Measurements from ENCODE around the gene PCLO.

The PCLO gene, protein sequence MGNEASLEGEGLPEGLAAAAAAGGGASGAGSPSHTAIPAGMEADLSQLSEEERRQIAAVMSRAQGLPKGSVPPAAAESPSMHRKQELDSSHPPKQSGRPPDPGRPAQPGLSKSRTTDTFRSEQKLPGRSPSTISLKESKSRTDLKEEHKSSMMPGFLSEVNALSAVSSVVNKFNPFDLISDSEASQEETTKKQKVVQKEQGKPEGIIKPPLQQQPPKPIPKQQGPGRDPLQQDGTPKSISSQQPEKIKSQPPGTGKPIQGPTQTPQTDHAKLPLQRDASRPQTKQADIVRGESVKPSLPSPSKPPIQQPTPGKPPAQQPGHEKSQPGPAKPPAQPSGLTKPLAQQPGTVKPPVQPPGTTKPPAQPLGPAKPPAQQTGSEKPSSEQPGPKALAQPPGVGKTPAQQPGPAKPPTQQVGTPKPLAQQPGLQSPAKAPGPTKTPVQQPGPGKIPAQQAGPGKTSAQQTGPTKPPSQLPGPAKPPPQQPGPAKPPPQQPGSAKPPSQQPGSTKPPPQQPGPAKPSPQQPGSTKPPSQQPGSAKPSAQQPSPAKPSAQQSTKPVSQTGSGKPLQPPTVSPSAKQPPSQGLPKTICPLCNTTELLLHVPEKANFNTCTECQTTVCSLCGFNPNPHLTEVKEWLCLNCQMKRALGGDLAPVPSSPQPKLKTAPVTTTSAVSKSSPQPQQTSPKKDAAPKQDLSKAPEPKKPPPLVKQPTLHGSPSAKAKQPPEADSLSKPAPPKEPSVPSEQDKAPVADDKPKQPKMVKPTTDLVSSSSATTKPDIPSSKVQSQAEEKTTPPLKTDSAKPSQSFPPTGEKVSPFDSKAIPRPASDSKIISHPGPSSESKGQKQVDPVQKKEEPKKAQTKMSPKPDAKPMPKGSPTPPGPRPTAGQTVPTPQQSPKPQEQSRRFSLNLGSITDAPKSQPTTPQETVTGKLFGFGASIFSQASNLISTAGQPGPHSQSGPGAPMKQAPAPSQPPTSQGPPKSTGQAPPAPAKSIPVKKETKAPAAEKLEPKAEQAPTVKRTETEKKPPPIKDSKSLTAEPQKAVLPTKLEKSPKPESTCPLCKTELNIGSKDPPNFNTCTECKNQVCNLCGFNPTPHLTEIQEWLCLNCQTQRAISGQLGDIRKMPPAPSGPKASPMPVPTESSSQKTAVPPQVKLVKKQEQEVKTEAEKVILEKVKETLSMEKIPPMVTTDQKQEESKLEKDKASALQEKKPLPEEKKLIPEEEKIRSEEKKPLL (N-terminal part only)

GRCh38 chr7:83162402-83163256 is at the start of gene PCLO:
PCLO (minus strand) TSS chr7:83162884; CDS start chr7:83162592, 292 bp downstream.
- Mint-ChIP-seq H3K4me3 (peak within 1 kb of the TSS; percentile 48), H3K27ac (no peak within 1 kb of the TSS), H3K4me1 (ENCODE audit: low read depth) (peaks cover 4% of the 10 kb centered on the region), H3K9me3 (no peaks in the 10 kb centered on the region), H3K36me3 (ENCODE audit: low read depth) (no peaks in the 10 kb centered on the region), H3K27me3 (peaks cover 21% of the 10 kb centered on the region)
- peak; percentile 69 for DNase-seq

GRCh38 chr7:83211685-83212084 is 49.0 kb upstream of the PCLO start:
- Mint-ChIP-seq H3K9me3 (no peaks in the 10 kb centered on the region), H3K4me3 (no peak overlapping the region), H3K27me3 (no peaks in the 10 kb centered on the region), H3K27ac (no peak overlapping the region), H3K36me3 (ENCODE audit: low read depth) (no peaks in the 10 kb centered on the region), H3K4me1 (ENCODE audit: low read depth) (no peaks in the 10 kb centered on the region)
- no peak for DNase-seq

DNA sequence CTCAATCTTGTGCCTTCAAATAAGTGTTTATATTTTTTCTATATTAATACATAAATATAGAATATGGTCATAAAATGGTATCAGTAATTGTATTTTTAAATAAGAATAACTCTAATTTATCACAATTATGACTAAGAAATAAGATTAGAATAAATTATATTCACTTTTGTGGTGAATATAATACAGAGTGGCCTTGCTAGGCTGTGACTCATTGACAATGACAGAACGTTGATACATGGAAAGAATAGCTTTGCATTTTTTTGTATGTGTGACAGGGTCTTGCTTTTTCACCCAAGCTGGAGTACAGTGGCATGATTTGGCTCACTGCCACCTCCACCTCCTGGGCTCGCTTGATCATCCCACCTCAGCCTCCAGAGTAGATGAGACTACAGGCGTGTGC is 47.8 kb upstream of the PCLO start:
- DNase-seq = no peak
- no peaks in the 10 kb centered on the region for H3K36me3 Mint-ChIP-seq (ENCODE audit: low read depth)
- no peaks in the 10 kb centered on the region for H3K9me3 Mint-ChIP-seq
- H3K27ac Mint-ChIP-seq = no peak overlapping the region
- H3K4me1 Mint-ChIP-seq (ENCODE audit: low read depth) = no peaks in the 10 kb centered on the region
- no peaks in the 10 kb centered on the region for H3K27me3 Mint-ChIP-seq
- no peak overlapping the region for H3K4me3 Mint-ChIP-seq

- no peak overlapping the region for H3K4me3 Mint-ChIP-seq
- H3K27ac Mint-ChIP-seq = no peak overlapping the region
- no peaks in the 10 kb centered on the region for H3K27me3 Mint-ChIP-seq
- H3K9me3 Mint-ChIP-seq = no peaks in the 10 kb centered on the region
- no peak for DNase-seq
- H3K36me3 Mint-ChIP-seq (ENCODE audit: low read depth) = no peaks in the 10 kb centered on the region
- no peaks in the 10 kb centered on the region for H3K4me1 Mint-ChIP-seq (ENCODE audit: low read depth)
Measured at GRCh38 chr7:83204715-83205114, 42.0 kb upstream of the PCLO start.

DNA sequence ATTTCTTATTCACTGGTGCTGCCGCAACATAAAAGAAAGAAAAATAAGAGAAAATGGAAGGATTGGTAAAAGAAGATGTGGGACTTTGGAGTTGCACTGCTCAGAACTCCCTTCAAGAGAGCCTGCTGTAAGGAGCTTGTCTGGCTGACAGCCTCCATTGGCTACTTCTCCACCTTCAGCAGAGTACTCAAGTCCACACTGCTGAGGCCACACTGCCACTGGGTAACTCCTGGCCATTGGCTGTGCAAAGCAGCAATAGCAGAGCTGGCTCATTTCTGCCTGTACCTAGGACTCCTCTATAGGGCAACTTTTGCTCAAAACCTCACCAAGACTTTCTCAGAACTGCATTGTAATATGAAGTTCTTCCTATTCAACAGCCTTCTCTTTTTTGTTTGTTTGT is 38.7 kb upstream of the PCLO start:
- no peaks in the 10 kb centered on the region for H3K36me3 Mint-ChIP-seq (ENCODE audit: low read depth)
- DNase-seq = no peak
- H3K9me3 Mint-ChIP-seq = peaks cover 6% of the 10 kb centered on the region
- no peaks in the 10 kb centered on the region for H3K27me3 Mint-ChIP-seq
- H3K27ac Mint-ChIP-seq = no peak overlapping the region
- H3K4me1 Mint-ChIP-seq (ENCODE audit: low read depth) = no peaks in the 10 kb centered on the region
- no peak overlapping the region for H3K4me3 Mint-ChIP-seq

DNA sequence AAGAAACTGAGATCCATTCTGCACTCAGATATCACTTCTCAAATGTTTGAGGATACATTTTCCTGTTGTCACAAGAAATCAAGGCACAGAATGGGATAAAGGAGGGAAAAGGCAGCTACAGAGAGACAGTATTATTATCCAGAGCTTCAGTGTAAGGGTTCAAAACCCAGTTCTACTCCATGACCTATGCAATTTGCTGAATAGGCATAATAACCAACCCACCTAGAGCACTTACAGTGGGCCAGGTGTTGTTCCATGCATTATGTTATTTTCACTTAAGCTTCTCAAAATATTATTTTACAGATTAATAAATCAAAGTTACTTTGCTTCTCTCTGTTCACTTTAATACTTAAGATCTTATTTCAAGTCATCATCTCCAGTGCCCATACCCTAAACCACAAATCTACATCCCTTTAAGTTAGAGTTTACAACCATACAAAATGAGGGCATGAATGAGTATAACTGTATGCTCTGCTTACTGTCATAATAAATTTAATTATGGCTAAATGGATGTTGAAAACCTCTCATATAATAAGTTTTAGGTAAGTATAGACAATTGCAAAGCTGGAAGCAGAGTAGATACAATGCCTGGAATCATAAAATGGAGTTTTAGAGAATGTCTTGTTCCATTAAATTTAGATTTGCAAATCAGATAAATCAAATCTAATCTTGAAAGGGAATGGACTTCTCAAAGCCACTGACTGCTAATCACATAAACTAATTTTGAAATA is 28.1 kb upstream of the PCLO start:
- H3K4me3 Mint-ChIP-seq = no peak overlapping the region
- H3K27me3 Mint-ChIP-seq = no peaks in the 10 kb centered on the region
- no peaks in the 10 kb centered on the region for H3K9me3 Mint-ChIP-seq
- no peak for DNase-seq
- H3K36me3 Mint-ChIP-seq (ENCODE audit: low read depth) = no peaks in the 10 kb centered on the region
- no peaks in the 10 kb centered on the region for H3K4me1 Mint-ChIP-seq (ENCODE audit: low read depth)
- H3K27ac Mint-ChIP-seq = no peak overlapping the region

DNA sequence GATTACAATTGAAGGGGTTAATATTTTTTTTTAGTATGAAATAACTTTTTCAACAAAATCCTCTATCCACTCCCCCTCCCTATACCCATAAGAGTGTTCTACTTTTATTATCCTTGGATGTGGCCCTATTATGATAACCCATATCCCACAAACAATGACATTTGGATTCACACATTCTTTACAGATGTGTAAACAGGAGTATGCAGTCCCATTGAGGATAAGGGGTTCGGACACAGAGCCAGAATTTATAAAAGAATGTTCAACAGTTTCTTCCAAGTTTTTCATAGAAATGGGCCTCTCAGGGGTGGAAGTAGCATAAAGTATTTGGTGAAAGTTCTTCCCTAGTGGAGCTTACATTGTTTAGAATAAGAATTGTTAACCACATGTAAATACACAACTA is 16.1 kb upstream of the PCLO start:
- H3K4me3 Mint-ChIP-seq = no peak overlapping the region
- no peak for DNase-seq
- H3K36me3 Mint-ChIP-seq (ENCODE audit: low read depth) = no peaks in the 10 kb centered on the region
- H3K4me1 Mint-ChIP-seq (ENCODE audit: low read depth) = no peaks in the 10 kb centered on the region
- H3K9me3 Mint-ChIP-seq = peaks cover 15% of the 10 kb centered on the region
- no peaks in the 10 kb centered on the region for H3K27me3 Mint-ChIP-seq
- no peak overlapping the region for H3K27ac Mint-ChIP-seq

GRCh38 chr7:83178066-83178465 is 15.4 kb upstream of the PCLO start:
- no peak for DNase-seq
- H3K36me3 Mint-ChIP-seq (ENCODE audit: low read depth) = no peaks in the 10 kb centered on the region
- H3K27ac Mint-ChIP-seq = no peak overlapping the region
- no peaks in the 10 kb centered on the region for H3K4me1 Mint-ChIP-seq (ENCODE audit: low read depth)
- H3K4me3 Mint-ChIP-seq = no peak overlapping the region
- peaks cover 8% of the 10 kb centered on the region for H3K9me3 Mint-ChIP-seq
- no peaks in the 10 kb centered on the region for H3K27me3 Mint-ChIP-seq

GRCh38 chr7:83173664-83174063 is 11.0 kb upstream of the PCLO start:
- Mint-ChIP-seq H3K36me3 (ENCODE audit: low read depth) (no peaks in the 10 kb centered on the region), H3K9me3 (no peaks in the 10 kb centered on the region), H3K4me1 (ENCODE audit: low read depth) (no peaks in the 10 kb centered on the region), H3K27ac (no peak overlapping the region), H3K27me3 (no peaks in the 10 kb centered on the region), H3K4me3 (no peak overlapping the region)
- no peak for DNase-seq

- Mint-ChIP-seq H3K27ac (no peak overlapping the region), H3K9me3 (no peaks in the 10 kb centered on the region), H3K36me3 (ENCODE audit: low read depth) (no peaks in the 10 kb centered on the region), H3K4me1 (ENCODE audit: low read depth) (peaks cover 4% of the 10 kb centered on the region), H3K27me3 (peaks cover 12% of the 10 kb centered on the region), H3K4me3 (no peak overlapping the region)
- no peak for DNase-seq
Measured at GRCh38 chr7:83166781-83167180, 4.1 kb upstream of the PCLO start.

GRCh38 chr7:83161899-83162401 is 734 bp downstream of the PCLO start:
- Mint-ChIP-seq H3K4me1 (ENCODE audit: low read depth) (peaks cover 4% of the 10 kb centered on the region), H3K36me3 (ENCODE audit: low read depth) (no peaks in the 10 kb centered on the region), H3K4me3 (peak overlapping the region; percentile 36), H3K9me3 (no peaks in the 10 kb centered on the region), H3K27me3 (peaks cover 21% of the 10 kb centered on the region), H3K27ac (no peak overlapping the region)
- DNase-seq = no peak

DNA sequence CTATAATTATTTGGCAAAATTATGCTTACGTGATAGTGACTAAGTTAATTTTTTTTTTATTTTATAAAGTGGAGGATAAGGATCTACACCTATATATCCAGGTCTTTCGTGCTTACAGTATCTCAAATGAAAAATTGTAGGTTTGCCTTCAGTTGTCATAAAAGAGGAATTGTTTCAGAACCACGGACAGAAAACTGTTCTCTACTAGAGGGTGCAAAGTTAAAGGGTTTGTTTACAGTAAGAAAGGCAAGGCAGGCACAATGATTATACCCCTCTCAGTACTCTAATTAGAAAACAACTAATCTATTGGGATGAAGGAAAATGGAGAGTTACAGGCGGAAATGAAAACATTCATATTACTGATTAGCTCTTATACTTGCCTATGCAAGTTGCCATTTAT is 1.5 kb downstream of the PCLO start:
- Mint-ChIP-seq H3K4me3 (no peak overlapping the region), H3K36me3 (ENCODE audit: low read depth) (no peaks in the 10 kb centered on the region), H3K27me3 (peaks cover 21% of the 10 kb centered on the region), H3K4me1 (ENCODE audit: low read depth) (peaks cover 4% of the 10 kb centered on the region), H3K9me3 (no peaks in the 10 kb centered on the region), H3K27ac (no peak overlapping the region)
- no peak for DNase-seq

GRCh38 chr7:83159731-83160130 is 3.0 kb downstream of the PCLO start:
- no peaks in the 10 kb centered on the region for H3K9me3 Mint-ChIP-seq
- no peak overlapping the region for H3K27ac Mint-ChIP-seq
- no peak overlapping the region for H3K4me3 Mint-ChIP-seq
- H3K4me1 Mint-ChIP-seq (ENCODE audit: low read depth) = peaks cover 4% of the 10 kb centered on the region
- no peak for DNase-seq
- peaks cover 21% of the 10 kb centered on the region for H3K27me3 Mint-ChIP-seq
- H3K36me3 Mint-ChIP-seq (ENCODE audit: low read depth) = no peaks in the 10 kb centered on the region
